RWPE2 (cell line): ENCODE measurements around the gene NIBAN1.

Experiments used
- ATAC-seq: fragments of 200-7000 bp; cut with Tn5 transposase; 3 replicates; pipeline ENCODE4 v1.9.1; 2021; ENCODE audit warnings: low read depth
- DNase-seq: peaks from one replicate; pipeline ENCODE4 v3.0.0-alpha.2; 2020; ENCODE audit warnings: low spot score
- H3K27ac ChIP-seq: fragments of 450-650 bp; 2 replicates; pipeline ENCODE4 v1.5.1; 2017; ENCODE audit warnings: mild to moderate bottlenecking; ENCODE audit not compliant: poor library complexity, severe bottlenecking
- H3K27me3 ChIP-seq: fragments of 250-450 bp; sonication (Bioruptor Pico); 2 replicates; pipeline ENCODE4 v1.5.1; 2021; ENCODE audit warnings: mild to moderate bottlenecking, moderate library complexity; ENCODE audit not compliant: insufficient read depth, poor library complexity, severe bottlenecking
- H3K36me3 ChIP-seq: fragments of 250-450 bp; sonication (Bioruptor Pico); 2 replicates; pipeline ENCODE4 v1.5.1; 2020; ENCODE audit warnings: low read depth, mild to moderate bottlenecking, moderate library complexity
- H3K4me1 ChIP-seq: fragments of 250-450 bp; sonication (Bioruptor Pico); 2 replicates; pipeline ENCODE4 v1.5.1; 2021; ENCODE audit warnings: mild to moderate bottlenecking, moderate library complexity; ENCODE audit not compliant: insufficient read depth, poor library complexity, severe bottlenecking
- H3K4me3 ChIP-seq: fragments of 250-450 bp; sonication (Bioruptor Pico); 2 replicates; pipeline ENCODE4 v1.5.1; 2021; ENCODE audit warnings: mild to moderate bottlenecking, moderate library complexity; ENCODE audit not compliant: severe bottlenecking
- H3K9me3 ChIP-seq: fragments of 250-450 bp; sonication (Bioruptor Pico); 2 replicates; pipeline ENCODE4 v1.5.1; 2021; ENCODE audit warnings: mild to moderate bottlenecking, moderate library complexity; ENCODE audit not compliant: severe bottlenecking
- TF ChIP-seq, protein P1 (sequence below): fragments of 450-650 bp; IDR thresholded peaks from one replicate; pipeline ENCODE4 v1.5.1; 2017; ENCODE audit warnings: mild to moderate bottlenecking, moderate library complexity; ENCODE audit not compliant: poor library complexity, severe bottlenecking

Gene NIBAN1

DNA sequence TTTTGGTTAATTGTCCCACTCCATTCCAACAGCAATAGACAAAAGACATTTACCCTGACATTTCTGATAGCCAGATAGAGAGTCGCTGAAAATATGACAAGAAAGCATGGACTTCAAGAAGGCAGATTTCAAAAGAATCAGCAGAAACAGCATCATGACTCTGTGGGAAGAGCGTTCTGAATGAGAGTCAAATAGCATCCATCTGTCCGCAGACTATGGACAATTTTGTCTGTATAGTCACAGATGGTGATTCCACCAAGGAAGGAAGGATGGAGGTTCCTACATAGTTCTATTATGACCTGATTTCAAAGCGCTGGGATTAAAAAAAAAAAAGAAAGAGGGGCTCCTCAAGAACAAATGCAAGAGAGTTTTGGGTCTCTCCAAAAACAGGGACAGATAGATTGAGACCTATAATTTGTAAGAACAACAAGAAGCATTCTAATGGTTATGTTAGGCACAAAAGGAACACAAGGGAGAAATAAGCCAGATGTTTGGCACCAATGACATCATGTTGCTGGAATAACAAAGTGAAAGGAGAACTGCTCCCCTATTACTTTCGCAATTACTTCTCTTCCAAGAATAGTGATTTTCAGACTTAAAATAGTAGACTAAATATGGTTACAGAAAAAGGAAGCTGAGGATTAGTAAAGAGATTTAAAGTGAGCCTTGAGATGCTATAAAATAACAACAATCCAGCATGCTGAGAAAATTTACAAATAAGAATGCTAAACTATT lies 28.5 kb downstream of the NIBAN1 start:
- TF ChIP-seq, protein P1, sequence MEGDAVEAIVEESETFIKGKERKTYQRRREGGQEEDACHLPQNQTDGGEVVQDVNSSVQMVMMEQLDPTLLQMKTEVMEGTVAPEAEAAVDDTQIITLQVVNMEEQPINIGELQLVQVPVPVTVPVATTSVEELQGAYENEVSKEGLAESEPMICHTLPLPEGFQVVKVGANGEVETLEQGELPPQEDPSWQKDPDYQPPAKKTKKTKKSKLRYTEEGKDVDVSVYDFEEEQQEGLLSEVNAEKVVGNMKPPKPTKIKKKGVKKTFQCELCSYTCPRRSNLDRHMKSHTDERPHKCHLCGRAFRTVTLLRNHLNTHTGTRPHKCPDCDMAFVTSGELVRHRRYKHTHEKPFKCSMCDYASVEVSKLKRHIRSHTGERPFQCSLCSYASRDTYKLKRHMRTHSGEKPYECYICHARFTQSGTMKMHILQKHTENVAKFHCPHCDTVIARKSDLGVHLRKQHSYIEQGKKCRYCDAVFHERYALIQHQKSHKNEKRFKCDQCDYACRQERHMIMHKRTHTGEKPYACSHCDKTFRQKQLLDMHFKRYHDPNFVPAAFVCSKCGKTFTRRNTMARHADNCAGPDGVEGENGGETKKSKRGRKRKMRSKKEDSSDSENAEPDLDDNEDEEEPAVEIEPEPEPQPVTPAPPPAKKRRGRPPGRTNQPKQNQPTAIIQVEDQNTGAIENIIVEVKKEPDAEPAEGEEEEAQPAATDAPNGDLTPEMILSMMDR, result no peak

DNA sequence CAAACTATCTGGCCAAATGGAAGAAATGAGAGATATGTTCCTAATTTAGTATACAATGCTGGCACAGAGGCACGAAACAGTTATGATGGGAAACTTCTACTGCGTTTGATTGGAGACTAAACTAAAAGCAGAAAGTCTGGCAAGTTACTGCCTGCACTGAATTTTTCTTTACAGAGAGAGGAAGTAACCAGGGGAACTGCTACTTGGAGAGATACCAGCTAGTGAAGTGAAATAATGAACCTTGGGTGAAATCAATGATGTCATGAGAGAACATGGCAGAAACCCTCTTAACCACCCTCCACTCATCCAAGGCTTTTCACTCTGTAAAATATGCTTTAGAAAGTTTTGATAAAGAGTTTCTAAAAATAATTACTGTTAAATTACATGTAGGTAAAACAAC lies 29.3 kb downstream of the NIBAN1 start:
- TF ChIP-seq, protein P1, result no peak
- no peaks in the 10 kb centered on the region for H3K9me3 ChIP-seq
- no peaks in the 10 kb centered on the region for H3K4me1 ChIP-seq
- no peaks in the 10 kb centered on the region for H3K36me3 ChIP-seq
- no peak for DNase-seq
- ATAC-seq, result no peak
- H3K4me3 ChIP-seq, result no peak overlapping the region
- no peak overlapping the region for H3K27ac ChIP-seq
- no peaks in the 10 kb centered on the region for H3K27me3 ChIP-seq

More for the DNA sequence above, 28.5 kb downstream of the NIBAN1 start:
- DNase-seq, result no peak
- no peaks in the 10 kb centered on the region for H3K27me3 ChIP-seq
- H3K9me3 ChIP-seq, result no peaks in the 10 kb centered on the region
- no peak for ATAC-seq
- no peak overlapping the region for H3K4me3 ChIP-seq
- no peaks in the 10 kb centered on the region for H3K36me3 ChIP-seq
- no peaks in the 10 kb centered on the region for H3K4me1 ChIP-seq
- no peak overlapping the region for H3K27ac ChIP-seq

DNA sequence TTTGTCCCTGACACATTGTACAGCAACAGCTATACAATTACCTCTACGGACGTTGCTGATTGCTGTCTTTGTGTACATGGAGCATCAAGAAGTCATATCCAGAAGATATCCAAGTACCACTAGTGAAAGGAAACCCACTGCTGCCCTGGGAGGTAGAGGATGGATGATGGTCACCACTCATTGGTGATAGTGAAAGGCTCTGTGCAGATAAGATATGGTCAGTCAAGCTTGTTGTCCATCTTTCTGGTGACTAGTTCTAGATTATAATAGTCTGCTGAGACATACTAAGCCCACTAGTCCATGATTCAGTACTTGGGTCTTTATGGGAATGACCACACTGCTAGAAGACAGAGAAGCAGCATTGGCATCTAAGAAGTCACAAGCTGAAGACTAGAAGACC lies 30.3 kb downstream of the NIBAN1 start:
- H3K4me3 ChIP-seq, result no peak overlapping the region
- no peak for ATAC-seq

DNA sequence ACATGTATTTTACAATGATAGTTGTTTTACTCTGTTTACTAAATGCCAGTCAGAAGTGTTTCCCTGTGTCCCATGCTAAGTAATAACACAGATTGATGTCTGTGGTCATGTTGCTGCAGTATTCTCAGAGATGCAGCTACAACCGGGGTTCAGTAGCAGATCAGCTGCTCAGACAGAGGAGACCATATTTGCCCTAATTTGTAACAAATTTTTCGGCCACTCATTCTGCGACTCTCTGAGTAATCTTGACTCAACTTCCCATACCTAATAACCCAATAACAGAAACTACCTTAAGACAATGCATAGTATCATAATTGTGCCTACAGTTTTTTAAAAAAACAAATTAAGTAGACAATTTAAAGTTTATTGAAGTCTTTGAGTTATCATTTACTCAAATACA lies 32.6 kb downstream of the NIBAN1 start:
- Histone ChIP-seq H3K4me1 (no peaks in the 10 kb centered on the region), H3K27me3 (no peaks in the 10 kb centered on the region), H3K27ac (no peak overlapping the region), H3K36me3 (no peaks in the 10 kb centered on the region), H3K9me3 (no peaks in the 10 kb centered on the region), H3K4me3 (no peak overlapping the region)
- DNase-seq (no peak), ATAC-seq (no peak)
- TF ChIP-seq, protein P1, result no peak

More for the DNA sequence above, 30.3 kb downstream of the NIBAN1 start:
- TF ChIP-seq, protein P1, result no peak
- Histone ChIP-seq H3K9me3 (no peaks in the 10 kb centered on the region), H3K4me1 (no peaks in the 10 kb centered on the region), H3K36me3 (no peaks in the 10 kb centered on the region), H3K27me3 (no peaks in the 10 kb centered on the region), H3K27ac (no peak overlapping the region)
- DNase-seq, result no peak

DNA sequence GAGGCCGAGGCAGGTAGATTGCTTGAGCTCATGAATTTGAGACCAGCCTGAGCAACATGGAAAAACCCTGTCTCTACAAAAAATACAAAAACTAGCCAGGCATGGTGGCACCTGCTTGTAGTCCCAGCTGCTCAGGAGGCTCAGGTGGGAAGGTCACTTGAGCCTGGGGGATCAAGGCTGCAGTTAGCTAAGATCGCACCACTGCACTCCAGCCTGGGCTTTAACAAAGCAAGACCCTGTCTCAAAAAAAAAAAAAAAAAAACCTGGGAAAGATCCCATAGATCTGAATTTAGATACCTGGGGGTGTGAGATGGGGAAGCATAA lies 32.9 kb downstream of the NIBAN1 start:
- Histone ChIP-seq H3K27me3 (no peaks in the 10 kb centered on the region), H3K9me3 (no peaks in the 10 kb centered on the region), H3K4me3 (no peak overlapping the region), H3K27ac (no peak overlapping the region), H3K36me3 (no peaks in the 10 kb centered on the region), H3K4me1 (no peaks in the 10 kb centered on the region)
- DNase-seq (no peak), ATAC-seq (no peak)
- TF ChIP-seq, protein P1, result no peak
